GM06990 (cell line): ENCODE results near the gene PTPRD.

Experiments
- DNase-seq: peaks from one replicate; pipeline ENCODE4 v3.0.0-alpha.2; 2011; ENCODE audit not compliant: insufficient read length; ENCODE audit errors: extremely low read depth
- H3K27me3 ChIP-seq: replicated peaks from 2 replicates; pipeline ENCODE4 v1.6.0; 2011; ENCODE audit warnings: low read length; ENCODE audit not compliant: control insufficient read depth, insufficient read depth
- H3K36me3 ChIP-seq: 2 replicates; pipeline ENCODE4 v1.5.1; 2011; ENCODE audit warnings: low read length; ENCODE audit not compliant: control insufficient read depth, insufficient read depth
- H3K4me3 ChIP-seq: replicated peaks from 2 replicates; pipeline ENCODE4 v1.5.1; 2011; ENCODE audit warnings: low read depth, mild to moderate bottlenecking, control low read depth, low read length
- CTCF ChIP-seq: IDR thresholded peaks from 2 replicates; pipeline ENCODE4 v1.5.1; 2011; ENCODE audit warnings: low read length, control low read depth, mild to moderate bottlenecking, inconsistent platforms; ENCODE audit not compliant: insufficient read depth, poor library complexity, severe bottlenecking

Gene PTPRD

GRCh38 chr9:8356406-8356805 lies 2256.4 kb downstream of the PTPRD start:
- H3K27me3 ChIP-seq, result no peaks in the 10 kb centered on the region
- no peak for TF ChIP-seq CTCF
- H3K4me3 ChIP-seq, result no peak overlapping the region
- H3K36me3 ChIP-seq, result no peaks in the 10 kb centered on the region
- no peak for DNase-seq

- TF ChIP-seq CTCF, result no peak
- DNase-seq, result no peak
- Histone ChIP-seq H3K4me3 (no peak overlapping the region), H3K27me3 (no peaks in the 10 kb centered on the region), H3K36me3 (no peaks in the 10 kb centered on the region)
These were observed 2261.4 kb downstream of the PTPRD start for GRCh38 chr9:8351436-8351835.

GRCh38 chr9:8349901-8350300 lies 2262.9 kb downstream of the PTPRD start:
- H3K4me3 ChIP-seq, result no peak overlapping the region
- no peak for DNase-seq
- no peaks in the 10 kb centered on the region for H3K27me3 ChIP-seq
- no peaks in the 10 kb centered on the region for H3K36me3 ChIP-seq
- TF ChIP-seq CTCF, result no peak

GRCh38 chr9:8349376-8349775 lies 2263.4 kb downstream of the PTPRD start:
- DNase-seq, result no peak
- Histone ChIP-seq H3K27me3 (no peaks in the 10 kb centered on the region), H3K4me3 (no peak overlapping the region), H3K36me3 (no peaks in the 10 kb centered on the region)
- TF ChIP-seq CTCF, result no peak

GRCh38 chr9:8348756-8349155 lies 2264.0 kb downstream of the PTPRD start:
- no peak for TF ChIP-seq CTCF
- H3K27me3 ChIP-seq, result no peaks in the 10 kb centered on the region
- no peaks in the 10 kb centered on the region for H3K36me3 ChIP-seq
- no peak overlapping the region for H3K4me3 ChIP-seq
- DNase-seq, result no peak

GRCh38 chr9:8346296-8346695 lies 2266.5 kb downstream of the PTPRD start:
- H3K4me3 ChIP-seq, result no peak overlapping the region
- no peak for DNase-seq
- no peaks in the 10 kb centered on the region for H3K27me3 ChIP-seq
- TF ChIP-seq CTCF, result no peak
- H3K36me3 ChIP-seq, result no peaks in the 10 kb centered on the region
